ENCODE measurements around the gene N4BP2L2. TPM values are rescaled to one million over a fixed set of nuclear protein-coding genes. Genes with fewer than 3 reads are reported as not detected.

Gene N4BP2L2
- total and polyA plus RNA-seq, 2 of the 13 experiments (the other 11 are each of a cell fraction or from before 2014, with no cell fraction given): 58.9 to 81.2 TPM

DNA sequence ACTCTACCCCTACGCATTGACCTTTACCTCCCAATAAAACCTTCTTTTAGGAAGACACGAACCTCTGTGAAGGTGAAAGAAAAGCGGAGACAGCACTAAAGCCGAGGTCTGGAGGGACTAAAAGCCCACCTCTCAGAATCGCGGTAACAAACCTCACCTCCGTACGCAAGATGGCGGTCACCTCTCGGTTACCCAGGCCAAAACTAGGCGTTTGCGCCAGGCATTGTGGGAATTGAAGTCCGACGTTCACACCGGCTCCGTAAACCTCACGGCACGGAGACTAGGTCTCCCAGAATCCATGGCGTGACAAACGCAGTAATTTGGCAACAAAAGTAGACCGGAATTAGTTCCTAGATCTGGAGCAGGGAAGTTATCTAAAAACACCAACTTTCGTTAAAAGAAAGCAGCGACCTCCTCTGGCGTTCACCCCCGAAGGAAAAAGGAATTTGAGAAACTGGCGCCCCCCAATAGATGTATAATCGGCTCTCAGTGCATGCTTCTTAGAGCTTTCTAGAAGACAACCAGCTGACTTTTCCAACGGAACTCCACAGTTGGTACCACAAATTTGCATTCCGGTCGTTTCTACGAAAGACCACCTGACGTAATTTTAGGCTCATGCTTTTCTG is at the start of gene N4BP2L2 (continued):
- TF ChIP-seq PHB2 (IDR thresholded peaks at IDR 0.05; ENCODE audit: partially characterized antibody) (no peak), PLRG1 (conservative IDR thresholded peaks at IDR 0.05) (no peak), NKX3-1 (CRISPR knock-in tag; IDR thresholded peaks at IDR 0.05) (peak; percentile 41; the same call in 1 of the 2 replicates), ZMYM4 (CRISPR knock-in tag; IDR thresholded peaks at IDR 0.05) (peak; percentile 81), FOXA3 (CRISPR knock-in tag; IDR thresholded peaks at IDR 0.05) (peak; percentile 60; the same call in 1 of the 2 replicates), KDM5B (CRISPR knock-in tag; IDR thresholded peaks at IDR 0.05; ENCODE audit: borderline replicate concordance) (0 out of 2 replicates have a peak, but pooled peaks have one; percentile 23), HNRNPUL1 (IDR thresholded peaks at IDR 0.05; ENCODE audit: low read depth, low read length) (no peak), HDAC1 (CRISPR knock-in tag; IDR thresholded peaks at IDR 0.05) (peak; percentile 10; the same call in 1 of the 2 replicates), PAWR (CRISPR knock-in tag; IDR thresholded peaks at IDR 0.05; ENCODE audit: borderline replicate concordance) (no peak), CREM (IDR thresholded peaks at IDR 0.05) (peak; percentile 98), CREM (CRISPR knock-in tag; IDR thresholded peaks at IDR 0.05) (no peak), HMG20B (CRISPR knock-in tag; conservative IDR thresholded peaks at IDR 0.05) (no peak), ERF (CRISPR knock-in tag; IDR thresholded peaks at IDR 0.05) (no peak), SP2 (CRISPR knock-in tag; IDR thresholded peaks at IDR 0.05) (no peak), TAF15 (IDR thresholded peaks at IDR 0.05; ENCODE audit: low read depth, low read length, poor library complexity, severe bottlenecking) (no peak), ZNF782 (CRISPR knock-in tag; IDR thresholded peaks at IDR 0.05; ENCODE audit: borderline replicate concordance) (no peak), ZNF3 (CRISPR knock-in tag; IDR thresholded peaks at IDR 0.05) (no peak)
- TF ChIP-seq, protein P1, sequence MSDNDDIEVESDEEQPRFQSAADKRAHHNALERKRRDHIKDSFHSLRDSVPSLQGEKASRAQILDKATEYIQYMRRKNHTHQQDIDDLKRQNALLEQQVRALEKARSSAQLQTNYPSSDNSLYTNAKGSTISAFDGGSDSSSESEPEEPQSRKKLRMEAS (IDR thresholded peaks at IDR 0.05): peak; percentile 51
- TF ChIP-seq, protein P2, sequence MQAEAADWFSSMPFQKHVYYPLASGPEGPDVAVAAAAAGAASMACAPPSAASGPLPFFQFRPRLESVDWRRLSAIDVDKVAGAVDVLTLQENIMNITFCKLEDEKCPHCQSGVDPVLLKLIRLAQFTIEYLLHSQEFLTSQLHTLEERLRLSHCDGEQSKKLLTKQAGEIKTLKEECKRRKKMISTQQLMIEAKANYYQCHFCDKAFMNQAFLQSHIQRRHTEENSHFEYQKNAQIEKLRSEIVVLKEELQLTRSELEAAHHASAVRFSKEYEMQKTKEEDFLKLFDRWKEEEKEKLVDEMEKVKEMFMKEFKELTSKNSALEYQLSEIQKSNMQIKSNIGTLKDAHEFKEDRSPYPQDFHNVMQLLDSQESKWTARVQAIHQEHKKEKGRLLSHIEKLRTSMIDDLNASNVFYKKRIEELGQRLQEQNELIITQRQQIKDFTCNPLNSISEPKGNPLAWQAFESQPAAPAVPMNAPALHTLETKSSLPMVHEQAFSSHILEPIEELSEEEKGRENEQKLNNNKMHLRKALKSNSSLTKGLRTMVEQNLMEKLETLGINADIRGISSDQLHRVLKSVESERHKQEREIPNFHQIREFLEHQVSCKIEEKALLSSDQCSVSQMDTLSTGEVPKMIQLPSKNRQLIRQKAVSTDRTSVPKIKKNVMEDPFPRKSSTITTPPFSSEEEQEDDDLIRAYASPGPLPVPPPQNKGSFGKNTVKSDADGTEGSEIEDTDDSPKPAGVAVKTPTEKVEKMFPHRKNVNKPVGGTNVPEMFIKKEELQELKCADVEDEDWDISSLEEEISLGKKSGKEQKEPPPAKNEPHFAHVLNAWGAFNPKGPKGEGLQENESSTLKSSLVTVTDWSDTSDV (CRISPR knock-in tag; IDR thresholded peaks at IDR 0.05): no peak
- TF ChIP-seq, protein P3, sequence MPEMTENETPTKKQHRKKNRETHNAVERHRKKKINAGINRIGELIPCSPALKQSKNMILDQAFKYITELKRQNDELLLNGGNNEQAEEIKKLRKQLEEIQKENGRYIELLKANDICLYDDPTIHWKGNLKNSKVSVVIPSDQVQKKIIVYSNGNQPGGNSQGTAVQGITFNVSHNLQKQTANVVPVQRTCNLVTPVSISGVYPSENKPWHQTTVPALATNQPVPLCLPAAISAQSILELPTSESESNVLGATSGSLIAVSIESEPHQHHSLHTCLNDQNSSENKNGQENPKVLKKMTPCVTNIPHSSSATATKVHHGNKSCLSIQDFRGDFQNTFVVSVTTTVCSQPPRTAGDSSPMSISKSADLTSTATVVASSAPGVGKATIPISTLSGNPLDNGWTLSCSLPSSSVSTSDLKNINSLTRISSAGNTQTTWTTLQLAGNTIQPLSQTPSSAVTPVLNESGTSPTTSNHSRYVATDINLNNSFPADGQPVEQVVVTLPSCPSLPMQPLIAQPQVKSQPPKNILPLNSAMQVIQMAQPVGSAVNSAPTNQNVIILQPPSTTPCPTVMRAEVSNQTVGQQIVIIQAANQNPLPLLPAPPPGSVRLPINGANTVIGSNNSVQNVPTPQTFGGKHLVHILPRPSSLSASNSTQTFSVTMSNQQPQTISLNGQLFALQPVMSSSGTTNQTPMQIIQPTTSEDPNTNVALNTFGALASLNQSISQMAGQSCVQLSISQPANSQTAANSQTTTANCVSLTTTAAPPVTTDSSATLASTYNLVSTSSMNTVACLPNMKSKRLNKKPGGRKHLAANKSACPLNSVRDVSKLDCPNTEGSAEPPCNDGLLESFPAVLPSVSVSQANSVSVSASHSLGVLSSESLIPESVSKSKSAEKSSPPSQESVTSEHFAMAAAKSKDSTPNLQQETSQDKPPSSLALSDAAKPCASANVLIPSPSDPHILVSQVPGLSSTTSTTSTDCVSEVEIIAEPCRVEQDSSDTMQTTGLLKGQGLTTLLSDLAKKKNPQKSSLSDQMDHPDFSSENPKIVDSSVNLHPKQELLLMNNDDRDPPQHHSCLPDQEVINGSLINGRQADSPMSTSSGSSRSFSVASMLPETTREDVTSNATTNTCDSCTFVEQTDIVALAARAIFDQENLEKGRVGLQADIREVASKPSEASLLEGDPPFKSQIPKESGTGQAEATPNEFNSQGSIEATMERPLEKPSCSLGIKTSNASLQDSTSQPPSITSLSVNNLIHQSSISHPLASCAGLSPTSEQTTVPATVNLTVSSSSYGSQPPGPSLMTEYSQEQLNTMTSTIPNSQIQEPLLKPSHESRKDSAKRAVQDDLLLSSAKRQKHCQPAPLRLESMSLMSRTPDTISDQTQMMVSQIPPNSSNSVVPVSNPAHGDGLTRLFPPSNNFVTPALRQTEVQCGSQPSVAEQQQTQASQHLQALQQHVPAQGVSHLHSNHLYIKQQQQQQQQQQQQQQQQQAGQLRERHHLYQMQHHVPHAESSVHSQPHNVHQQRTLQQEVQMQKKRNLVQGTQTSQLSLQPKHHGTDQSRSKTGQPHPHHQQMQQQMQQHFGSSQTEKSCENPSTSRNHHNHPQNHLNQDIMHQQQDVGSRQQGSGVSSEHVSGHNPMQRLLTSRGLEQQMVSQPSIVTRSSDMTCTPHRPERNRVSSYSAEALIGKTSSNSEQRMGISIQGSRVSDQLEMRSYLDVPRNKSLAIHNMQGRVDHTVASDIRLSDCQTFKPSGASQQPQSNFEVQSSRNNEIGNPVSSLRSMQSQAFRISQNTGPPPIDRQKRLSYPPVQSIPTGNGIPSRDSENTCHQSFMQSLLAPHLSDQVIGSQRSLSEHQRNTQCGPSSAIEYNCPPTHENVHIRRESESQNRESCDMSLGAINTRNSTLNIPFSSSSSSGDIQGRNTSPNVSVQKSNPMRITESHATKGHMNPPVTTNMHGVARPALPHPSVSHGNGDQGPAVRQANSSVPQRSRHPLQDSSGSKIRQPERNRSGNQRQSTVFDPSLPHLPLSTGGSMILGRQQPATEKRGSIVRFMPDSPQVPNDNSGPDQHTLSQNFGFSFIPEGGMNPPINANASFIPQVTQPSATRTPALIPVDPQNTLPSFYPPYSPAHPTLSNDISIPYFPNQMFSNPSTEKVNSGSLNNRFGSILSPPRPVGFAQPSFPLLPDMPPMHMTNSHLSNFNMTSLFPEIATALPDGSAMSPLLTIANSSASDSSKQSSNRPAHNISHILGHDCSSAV (CRISPR knock-in tag; IDR thresholded peaks at IDR 0.05; ENCODE audit: borderline replicate concordance): no peak
